C4-2B (cell line): ENCODE results near the gene GABRA6.

ENCODE experiments used
- CTCF ChIP-seq: fragments of 450-650 bp; conservative IDR thresholded peaks from 2 replicates; pipeline ENCODE4 v1.5.1; 2017; ENCODE audit warnings: mild to moderate bottlenecking
- ZFX ChIP-seq: fragments of 450-650 bp; IDR thresholded peaks from 2 replicates; pipeline ENCODE4 v1.6.1; 2017

GRCh38 chr5:161663431-161663830 is 22.1 kb upstream of the GABRA6 start:
- TF ChIP-seq CTCF (no peak), ZFX (no peak)
